Stimulated activated CD4-positive, alpha-beta T cell treated with anti-CD3 and anti-CD28 coated beads, Interleukin-2, amount 100 ng/mL, for 48 hours (primary cell): ENCODE data around the gene ANKRD44.

Experiments used
- DNase-seq, 2 donors: peaks; one replicate each; pipeline ENCODE4 v3.0.0-alpha.2; 2020

Gene ANKRD44

GRCh38 chr2:197137826-197138477, 172.6 kb downstream of the ANKRD44 start:
- DNase-seq, result no peak

DNA sequence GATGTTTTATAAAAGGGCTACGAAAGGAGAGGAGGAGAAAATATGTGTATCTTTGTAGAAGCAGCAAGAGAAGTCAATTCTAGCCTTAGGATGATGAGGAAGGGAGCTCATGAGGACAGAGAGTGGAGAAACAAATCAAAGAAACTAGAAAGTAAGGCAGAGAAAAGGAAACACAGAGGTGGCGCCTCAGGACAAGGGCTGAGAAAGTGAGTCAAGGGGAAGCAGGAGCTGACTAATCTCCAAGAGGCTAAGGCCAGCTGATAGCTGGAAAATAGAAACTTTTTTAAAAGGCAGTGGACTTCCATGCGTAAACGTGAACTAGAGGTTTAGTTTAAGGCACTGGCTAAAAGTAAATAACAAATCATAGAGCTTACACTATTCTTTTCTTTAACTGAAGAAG, 173.3 kb downstream of the ANKRD44 start:
- no peak for DNase-seq

- DNase-seq, result no peak
Observed at GRCh38 chr2:197136452-197136851, 174.1 kb downstream of the ANKRD44 start.

DNA sequence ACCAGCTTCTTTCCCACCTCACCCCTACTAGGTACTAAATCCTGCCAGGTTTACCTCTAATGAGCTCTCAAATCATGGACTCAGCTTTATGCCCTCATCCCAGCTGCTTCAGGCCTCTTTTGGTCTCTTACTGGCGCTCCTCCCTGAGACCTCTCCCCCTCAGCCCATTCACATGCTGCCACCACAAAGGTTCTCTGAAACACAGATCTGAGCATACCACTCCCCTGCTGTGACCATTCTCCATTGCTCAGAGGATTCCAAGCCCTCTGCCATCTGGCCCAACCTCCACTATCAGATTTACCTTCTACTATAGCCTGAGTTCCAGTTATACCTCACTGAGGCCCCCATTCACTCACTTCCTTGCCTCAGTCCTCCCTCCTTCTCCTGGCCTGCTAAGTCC, 174.8 kb downstream of the ANKRD44 start:
- no peak for DNase-seq

DNA sequence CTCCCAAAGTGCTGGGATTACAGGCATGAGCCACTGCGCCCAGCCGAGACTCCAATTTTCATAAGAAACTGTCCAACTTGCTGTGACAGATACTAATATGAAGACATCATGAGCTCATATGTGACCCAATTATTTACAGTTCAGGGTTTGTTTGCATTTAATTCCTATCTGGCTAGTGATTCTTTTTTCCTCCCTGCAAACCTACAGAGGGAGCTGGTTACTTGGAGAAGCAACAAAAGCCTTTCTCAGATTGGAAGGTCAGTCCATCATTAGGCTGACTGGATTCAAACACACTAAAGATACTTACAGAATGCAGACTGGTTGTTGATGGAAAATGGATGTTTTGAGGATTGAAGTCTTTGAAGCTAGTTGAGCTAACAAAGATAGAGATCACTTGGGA, 176.4 kb downstream of the ANKRD44 start:
- no peak for DNase-seq

DNA sequence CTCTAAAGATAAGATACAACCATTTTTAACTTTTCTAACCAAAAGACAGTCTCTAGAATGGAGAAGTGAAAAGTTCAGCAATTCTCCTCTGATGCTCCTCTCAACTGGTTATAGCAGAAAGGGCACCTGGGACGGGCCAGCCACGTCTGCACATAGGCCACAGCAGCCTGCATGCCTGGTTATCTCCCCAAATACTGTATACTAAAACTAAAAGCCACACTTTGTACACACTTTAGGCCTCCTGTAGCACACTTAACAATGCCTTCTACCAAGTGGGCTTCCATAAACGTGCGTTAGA, 179.1 kb downstream of the ANKRD44 start:
- DNase-seq, result no peak

DNA sequence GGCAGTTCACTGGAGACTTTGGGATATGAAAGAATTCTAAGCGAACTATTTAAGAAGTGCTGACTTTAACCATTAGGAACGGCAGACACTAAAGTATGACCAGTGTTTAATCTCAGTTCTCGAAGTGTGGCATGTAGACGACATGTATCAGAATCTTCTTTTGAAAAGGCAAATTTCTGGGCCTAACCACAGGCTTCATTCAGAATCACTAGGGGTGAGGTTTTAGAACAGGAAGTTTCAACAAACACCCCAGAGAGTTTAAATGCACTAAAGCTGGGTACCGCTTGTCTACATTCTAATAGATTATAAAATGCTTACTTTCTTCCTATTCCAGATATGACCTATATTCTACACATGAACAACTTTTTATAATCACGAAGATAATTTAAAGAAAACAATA, 180.3 kb downstream of the ANKRD44 start:
- DNase-seq, result no peak

DNA sequence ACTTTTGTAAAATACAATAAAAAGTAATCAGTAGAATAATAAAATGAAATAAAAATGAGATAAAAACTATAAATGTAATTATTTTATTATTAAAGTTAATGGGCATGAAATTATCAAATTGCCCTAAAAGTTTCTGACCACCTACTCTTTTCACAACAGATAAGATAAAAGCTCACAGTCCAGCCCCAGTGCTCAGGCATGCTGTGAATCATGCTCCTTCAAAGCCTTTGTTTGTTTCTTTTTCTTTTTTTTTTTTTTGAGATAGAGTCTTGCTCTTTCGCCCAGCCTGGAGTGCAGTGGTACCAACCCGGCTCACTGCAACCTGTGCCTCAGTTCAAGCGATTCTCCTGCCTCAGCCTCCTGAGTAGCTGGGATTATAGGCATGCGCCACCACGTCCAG, 181.7 kb downstream of the ANKRD44 start:
- no peak for DNase-seq

DNA sequence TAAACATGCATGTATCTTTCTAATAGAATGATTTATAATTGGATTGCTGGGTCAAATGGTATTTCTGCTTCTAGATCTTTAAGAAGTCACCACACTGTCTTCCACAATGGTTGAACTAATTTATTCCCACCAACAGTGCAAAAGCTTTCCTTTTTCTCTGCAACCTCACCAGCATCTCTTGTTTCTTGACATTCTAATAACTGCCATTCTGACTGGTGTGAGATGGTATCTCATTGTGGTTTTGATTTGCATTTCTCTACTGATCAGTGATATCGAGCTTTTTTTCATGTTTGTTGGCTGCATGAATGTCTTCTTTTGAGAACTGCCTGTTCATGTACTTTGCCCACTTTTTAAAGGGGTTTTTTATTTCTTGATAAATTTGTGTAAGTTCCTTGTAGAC, 182.5 kb downstream of the ANKRD44 start:
- no peak for DNase-seq

DNA sequence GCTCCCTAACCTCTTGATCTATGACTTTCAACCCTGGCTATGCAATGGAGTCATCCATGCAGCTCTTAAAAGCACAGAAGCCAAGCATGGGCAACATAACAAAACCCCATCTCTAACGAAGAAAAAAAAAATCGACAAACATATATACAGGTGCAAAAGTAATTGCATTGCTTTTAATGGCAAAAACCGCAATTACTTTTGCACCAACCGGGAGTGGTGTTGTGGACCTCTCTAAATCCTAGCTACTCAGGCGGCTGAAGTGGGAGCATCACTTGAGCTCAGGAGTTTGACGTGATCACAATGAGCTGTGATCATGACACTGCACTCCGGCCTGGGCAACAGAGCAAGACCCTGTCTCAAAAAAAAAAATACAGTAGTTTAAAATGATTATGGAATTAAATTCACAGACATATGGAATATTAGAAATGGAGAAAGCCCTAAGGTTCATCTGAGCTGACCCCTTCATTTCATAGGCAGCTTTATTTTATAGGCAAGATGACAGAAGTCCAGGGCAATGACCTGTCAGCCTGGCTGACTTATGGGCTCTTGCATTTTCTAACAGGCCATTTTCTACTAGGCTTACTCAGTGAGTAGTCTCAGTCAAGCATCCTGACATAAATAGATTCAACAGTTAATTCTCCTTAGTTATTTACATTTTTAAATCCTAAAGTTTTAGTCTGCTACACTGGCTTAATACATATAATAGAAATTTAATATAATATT, 183.8 kb downstream of the ANKRD44 start:
- DNase-seq, result no peak

DNA sequence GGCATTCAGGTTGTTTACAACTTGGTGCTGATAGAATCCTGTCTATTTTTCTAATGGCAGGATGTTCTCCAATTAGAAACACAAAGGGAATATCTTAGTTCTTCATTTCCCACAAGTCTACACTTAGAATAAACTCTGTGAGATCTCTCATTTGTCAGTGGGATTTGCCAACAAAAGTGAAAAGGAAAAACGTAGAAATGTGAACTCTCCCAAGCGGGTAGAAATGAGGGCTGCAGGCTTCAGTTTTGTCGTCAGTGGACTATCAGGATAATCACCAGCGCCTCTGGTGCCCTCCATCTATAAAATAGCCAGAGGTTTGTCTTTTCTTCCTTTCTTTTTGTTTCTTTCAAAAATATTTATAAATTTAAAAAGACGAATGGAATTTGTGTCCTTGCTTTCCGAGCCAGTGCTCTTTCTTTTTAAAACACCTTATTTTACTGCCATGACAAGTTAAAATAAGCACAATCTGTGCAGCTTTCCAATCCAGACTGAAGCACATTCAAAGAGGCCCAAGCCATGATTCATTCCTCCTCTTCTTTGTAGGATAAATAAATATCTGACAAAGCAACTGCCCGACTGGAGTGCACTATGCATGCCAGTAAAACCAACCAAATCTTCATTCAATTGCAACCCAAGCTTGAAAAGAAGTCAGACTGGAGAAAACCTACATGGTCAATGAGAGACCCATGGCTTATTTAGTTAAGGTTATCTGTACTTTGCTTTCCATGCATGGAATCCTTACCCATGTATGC, 185.8 kb downstream of the ANKRD44 start:
- DNase-seq, result no peak

GRCh38 chr2:197122821-197123220, 187.8 kb downstream of the ANKRD44 start:
- DNase-seq, result no peak

GRCh38 chr2:197121756-197122385, 188.7 kb downstream of the ANKRD44 start:
- no peak for DNase-seq

- no peak for DNase-seq
Observed at GRCh38 chr2:197121255-197121654, 189.3 kb downstream of the ANKRD44 start.

DNA sequence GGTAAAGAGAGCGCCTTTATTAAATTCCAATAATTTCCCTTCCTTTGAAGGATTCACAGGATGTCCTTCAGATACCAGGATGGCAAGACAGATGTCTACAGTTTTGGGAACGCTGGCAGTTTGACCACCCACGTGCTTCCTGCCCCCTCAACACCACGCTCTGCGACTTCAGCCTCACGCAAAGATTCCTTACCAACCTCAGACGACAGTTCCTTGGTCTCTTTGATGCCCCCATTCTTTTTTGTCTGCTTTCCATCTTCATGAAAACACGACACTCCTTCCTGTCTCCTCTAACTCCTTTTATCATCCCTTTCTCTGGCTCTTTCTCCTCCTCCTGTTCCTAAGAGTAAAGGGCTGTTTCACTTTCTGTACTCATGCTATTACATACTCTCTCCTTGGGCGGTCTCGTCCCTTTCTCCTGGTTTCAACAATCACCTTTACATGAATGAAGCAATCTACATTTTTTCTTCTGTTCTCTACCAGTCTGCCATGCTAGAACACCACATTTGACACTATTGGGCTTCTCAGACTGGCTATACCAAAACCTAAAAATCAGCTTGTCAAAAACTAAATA, 194.2 kb downstream of the ANKRD44 start:
- DNase-seq, result no peak

DNA sequence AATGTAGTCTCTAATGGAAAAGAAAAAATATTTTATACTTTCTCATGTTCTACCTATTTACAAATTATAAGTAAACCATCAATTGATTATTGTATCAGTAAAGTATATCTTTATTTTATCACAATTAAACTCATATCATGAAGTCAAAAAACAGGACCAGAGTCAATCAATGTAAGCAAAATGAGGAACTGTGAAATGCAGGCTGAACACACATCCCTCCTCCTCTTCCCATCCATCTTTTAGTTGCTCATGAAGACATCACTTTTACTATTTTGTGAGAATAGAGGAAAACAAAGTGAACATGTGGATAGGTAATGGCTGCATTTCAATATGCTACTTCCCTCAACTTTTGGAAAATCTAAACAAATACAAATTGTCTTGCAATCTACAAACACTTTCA, 195.3 kb downstream of the ANKRD44 start:
- no peak for DNase-seq

GRCh38 chr2:197113275-197113711, 197.3 kb downstream of the ANKRD44 start:
- no peak for DNase-seq

GRCh38 chr2:197109326-197109725, 201.3 kb downstream of the ANKRD44 start:
- DNase-seq, result no peak

DNA sequence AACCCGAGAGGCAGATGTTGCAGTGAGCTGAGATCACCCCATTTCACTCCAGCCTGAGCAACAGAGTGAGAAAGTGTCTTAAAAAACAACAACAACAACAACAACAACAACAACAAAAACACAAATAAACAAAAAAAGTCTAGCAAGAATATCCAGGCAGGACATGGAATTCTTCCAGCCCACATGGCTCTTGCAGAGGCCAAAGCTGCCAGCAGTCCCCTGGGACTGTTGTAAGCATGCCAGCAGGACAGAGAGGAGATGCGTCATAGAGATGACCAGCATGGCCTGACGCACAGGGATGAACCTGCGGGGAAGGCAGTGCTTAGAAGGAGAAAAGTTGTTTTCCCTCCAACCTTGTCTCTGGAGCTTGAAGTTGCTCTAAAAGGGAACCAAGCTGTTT, 201.8 kb downstream of the ANKRD44 start:
- no peak for DNase-seq

DNA sequence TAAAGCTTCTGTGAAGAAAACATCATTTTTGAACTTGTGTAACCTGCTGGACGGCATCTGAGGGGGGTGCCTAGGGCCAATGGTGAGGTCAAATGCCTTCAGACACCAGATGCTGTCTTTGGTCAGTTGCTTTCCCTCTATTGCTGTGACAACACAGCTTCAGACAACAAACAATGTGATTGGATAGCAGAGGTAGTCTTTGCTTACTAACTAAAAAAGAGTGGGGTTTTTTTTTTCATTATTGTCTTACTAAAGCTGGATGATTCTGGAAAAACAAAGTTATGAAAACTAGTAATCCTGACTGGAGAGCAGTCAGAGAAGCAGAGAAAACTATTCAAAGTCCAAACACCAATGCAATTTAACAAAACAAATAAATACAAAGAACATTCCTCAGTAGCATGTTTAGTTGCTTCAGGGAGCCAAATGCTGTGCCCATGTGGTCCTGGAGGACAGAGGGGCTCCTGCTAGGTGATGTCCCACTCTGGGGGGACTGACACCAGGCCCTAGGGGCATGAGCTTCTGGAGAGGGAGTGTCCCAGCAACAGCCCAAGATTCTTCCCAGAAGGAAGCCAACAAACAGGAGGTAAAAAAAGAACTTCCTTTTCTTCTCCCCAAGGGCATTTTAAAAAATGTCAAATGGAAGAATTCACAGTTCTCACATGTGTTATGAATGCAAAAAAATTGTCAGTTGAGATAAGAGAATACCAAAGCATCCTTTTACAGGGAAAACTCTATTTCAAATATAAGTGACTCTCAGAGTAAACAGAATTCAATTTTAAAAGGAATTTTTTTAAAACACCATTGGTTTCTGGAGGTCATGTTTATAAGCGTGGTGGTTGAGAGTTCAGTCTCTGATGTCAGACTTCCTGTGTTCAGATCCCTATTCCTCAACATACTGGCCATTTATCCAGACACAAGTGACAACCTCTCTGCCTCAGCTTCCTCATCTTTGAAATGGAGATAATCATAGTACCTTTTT, 203.0 kb downstream of the ANKRD44 start:
- DNase-seq, result no peak

DNA sequence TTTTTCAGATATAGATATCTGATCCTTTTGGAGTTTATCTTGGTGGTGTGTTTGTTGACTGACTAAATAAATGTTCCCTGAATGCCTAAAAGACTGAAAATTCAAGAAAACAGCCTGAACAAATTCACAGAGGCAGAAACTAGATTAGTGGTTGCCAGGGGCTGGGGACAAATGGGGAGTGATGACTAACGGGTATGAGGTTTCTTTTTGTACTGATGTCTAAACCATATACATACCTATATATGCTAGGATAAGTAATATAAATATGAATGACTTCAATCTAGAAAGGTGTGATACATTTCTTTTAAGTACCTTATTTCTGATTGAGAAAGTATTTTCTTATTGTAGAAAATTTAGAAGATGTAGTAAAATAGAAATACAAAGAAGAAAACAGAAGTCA, 207.2 kb downstream of the ANKRD44 start:
- no peak for DNase-seq

GRCh38 chr2:197102231-197102630, 208.3 kb downstream of the ANKRD44 start:
- DNase-seq, result no peak
